Coronary artery (tissue), 2 donors: ENCODE results near the gene PILRB.
"Not testable (repeated sequence)": the region's sequence is repeated elsewhere in the genome, so short reads cannot be mapped to it uniquely, and the experiment has no call there.

Source experiments
- DNase-seq: peaks from one replicate; pipeline ENCODE4 v3.0.0-alpha.2; 2017; ENCODE audit warnings: low spot score
- H3K27ac ChIP-seq, 2 donors: fragments of 200-600 bp; sonication (generic); one replicate each; pipeline ENCODE4 v1.5.1; 2016 to 2019
- H3K4me3 ChIP-seq: fragments of 200-600 bp; sonication (generic); 2 replicates; pipeline ENCODE4 v1.5.1; 2016; ENCODE audit warnings: mild to moderate bottlenecking, moderate library complexity
- TF ChIP-seq, protein P1 (sequence below): fragments of 200-600 bp; sonication (generic); IDR thresholded peaks from one replicate; pipeline ENCODE4 v1.5.1; 2019; ENCODE audit warnings: antibody characterized with exemption

PILRB gene

DNA sequence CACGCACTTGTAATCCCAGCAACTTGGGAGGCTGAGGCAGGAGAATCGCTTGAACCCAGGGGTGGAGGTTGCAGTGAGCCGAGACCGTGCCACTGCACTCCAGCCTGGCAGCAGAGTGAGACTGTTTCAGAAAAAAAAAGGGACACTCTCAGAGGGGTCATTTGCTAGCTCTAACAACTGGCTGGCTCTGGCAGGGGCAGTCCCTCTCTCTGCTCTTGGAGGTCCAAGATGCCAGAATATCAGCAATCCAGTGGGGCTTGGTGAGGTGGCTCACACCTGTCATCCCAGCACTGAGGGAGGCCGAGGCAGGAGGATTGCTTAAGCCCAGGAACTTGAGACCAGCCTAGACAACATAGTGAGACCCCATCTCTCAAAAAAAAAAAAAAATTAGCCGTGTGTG lies 12.8 kb downstream of the PILRB start:
- H3K27ac ChIP-seq, result no peak overlapping the region
- H3K4me3 ChIP-seq, result no peak overlapping the region
- TF ChIP-seq, protein P1, sequence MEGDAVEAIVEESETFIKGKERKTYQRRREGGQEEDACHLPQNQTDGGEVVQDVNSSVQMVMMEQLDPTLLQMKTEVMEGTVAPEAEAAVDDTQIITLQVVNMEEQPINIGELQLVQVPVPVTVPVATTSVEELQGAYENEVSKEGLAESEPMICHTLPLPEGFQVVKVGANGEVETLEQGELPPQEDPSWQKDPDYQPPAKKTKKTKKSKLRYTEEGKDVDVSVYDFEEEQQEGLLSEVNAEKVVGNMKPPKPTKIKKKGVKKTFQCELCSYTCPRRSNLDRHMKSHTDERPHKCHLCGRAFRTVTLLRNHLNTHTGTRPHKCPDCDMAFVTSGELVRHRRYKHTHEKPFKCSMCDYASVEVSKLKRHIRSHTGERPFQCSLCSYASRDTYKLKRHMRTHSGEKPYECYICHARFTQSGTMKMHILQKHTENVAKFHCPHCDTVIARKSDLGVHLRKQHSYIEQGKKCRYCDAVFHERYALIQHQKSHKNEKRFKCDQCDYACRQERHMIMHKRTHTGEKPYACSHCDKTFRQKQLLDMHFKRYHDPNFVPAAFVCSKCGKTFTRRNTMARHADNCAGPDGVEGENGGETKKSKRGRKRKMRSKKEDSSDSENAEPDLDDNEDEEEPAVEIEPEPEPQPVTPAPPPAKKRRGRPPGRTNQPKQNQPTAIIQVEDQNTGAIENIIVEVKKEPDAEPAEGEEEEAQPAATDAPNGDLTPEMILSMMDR, result no peak
- DNase-seq, result no peak

DNA sequence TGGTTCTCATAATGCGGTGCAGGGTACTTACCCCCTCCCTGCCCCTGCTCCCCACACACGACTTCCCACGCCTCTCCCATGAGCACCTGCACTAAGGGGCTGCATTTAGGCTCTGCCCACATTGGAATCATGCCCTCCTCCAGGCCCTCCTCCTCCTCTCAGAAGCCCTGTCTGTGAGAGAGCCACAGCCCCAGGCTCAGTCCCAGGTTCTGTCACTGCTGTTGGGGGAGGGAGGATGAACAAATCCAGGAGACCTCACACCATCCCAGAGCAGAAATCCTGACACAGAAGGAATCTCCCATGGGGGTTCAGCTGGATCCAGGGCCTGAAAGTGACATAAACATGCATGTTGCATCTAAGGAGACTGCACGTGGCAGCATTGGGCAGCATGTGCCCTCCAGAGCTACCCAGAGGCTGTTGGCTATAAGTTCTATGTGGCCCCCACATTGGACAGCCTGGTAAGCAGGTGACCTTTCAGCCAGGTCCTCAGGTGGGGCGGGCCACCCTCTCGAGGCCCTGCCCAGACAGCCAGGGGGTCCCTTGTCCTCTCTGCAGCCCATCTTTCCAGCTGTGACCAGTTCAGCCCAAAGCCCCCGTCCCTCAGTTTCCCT lies 13.7 kb downstream of the PILRB start:
- H3K4me3 ChIP-seq, result no peak overlapping the region
- H3K27ac ChIP-seq, result peak overlapping the region in 1 of 2 donors; percentile 41
- no peak for DNase-seq
- TF ChIP-seq, protein P1, result no peak

DNA sequence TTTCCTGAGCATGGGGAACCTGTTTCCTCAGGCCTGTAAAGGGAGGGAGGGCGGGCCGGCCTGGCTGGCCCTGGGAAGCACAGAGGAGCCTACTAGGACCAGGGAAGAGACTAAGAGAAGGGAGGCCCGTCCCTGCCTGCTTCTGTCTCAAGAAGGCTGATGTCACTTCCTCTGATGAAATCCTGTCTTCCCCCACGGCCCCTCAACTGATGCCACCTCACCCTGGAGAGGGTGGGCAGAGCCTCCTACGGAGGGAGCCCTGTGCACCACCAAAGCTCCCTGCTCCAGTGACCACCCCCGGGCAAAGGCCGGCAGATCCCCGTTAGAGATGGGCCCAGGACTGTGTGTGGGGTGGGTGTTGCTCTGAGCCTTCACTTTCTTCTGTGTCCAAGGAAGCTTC lies 14.3 kb downstream of the PILRB start:
- Histone ChIP-seq H3K4me3 (no peak overlapping the region), H3K27ac (peak overlapping the region in 1 of 2 donors; percentile 78)
- no peak for DNase-seq
- TF ChIP-seq, protein P1, result no peak

DNA sequence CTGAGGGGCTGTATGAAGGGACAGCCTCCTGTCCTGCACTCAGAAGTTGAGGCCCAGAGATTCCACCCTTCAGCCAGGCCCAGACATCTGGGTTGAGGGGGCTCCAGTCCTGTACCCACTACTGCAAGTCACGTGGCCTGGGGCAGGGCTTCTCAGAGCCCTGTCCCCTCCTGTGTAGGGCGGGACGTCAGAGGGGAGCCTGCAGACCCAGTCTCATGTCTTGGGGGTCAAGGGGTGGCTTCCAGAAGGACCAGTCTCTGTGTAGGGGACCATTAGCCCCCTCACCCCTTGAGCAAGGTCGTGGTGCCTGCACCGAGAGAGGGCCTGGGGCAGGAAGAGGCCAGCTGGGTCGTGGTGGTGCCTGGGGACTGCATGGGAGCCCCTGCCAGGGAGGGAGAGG lies 14.8 kb downstream of the PILRB start:
- TF ChIP-seq, protein P1, result no peak
- no peak for DNase-seq
- no peak overlapping the region for H3K4me3 ChIP-seq
- peak overlapping the region in 1 of 2 donors; percentile 78 for H3K27ac ChIP-seq

DNA sequence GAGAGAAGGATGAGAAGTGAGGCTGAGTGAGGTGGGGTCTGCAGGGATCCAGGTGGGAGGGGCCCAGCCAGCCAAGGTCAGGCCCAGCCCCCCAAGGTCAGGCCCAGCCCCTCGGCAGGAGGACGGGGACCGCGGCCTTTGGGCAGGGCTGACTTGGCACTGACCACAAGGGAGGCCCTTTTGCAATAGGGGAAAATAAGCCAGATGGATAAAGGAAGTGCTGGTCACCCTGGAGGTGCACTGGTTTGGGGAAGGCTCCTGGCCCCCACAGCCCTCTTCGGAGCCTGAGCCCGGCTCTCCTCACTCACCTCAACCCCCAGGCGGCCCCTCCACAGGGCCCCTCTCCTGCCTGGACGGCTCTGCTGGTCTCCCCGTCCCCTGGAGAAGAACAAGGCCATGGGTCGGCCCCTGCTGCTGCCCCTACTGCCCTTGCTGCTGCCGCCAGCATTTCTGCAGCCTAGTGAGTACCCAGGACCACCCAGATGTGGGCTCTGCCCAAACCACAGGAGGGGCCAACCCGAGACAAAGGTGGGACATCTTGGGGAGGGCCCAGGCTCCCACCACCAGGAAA lies 15.4 kb downstream of the PILRB start, which contains the start of gene PILRA:
Gene PILRA (plus strand): TSS at position 227 of the 571 bp plus-strand sequence. CDS start 170 bp downstream, at position 397.
- peak within 1 kb of the TSS; percentile 23 to 78 for H3K27ac ChIP-seq
- H3K4me3 ChIP-seq, result peak within 1 kb of the TSS; percentile 51
- no peak for DNase-seq
- TF ChIP-seq, protein P1, result no peak

DNA sequence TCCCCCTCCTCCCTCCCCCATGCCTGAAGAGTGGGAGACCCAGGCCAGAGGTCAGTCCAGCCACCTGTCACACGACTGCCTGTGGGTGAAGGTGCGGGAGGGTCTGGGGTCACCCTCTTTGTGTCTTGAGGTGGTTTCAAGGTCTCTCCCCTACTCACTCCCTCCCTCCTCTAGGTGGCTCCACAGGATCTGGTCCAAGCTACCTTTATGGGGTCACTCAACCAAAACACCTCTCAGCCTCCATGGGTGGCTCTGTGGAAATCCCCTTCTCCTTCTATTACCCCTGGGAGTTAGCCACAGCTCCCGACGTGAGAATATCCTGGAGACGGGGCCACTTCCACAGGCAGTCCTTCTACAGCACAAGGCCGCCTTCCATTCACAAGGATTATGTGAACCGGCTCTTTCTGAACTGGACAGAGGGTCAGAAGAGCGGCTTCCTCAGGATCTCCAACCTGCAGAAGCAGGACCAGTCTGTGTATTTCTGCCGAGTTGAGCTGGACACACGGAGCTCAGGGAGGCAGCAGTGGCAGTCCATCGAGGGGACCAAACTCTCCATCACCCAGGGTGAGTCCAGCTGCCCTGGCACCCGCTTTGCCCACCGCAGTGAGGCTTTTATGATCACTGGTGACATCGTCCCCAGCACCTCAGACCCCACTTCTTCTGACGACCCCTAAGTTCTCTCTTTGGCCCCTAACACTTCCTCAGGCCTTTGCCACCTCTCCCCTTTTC lies 16.1 kb downstream of the PILRB start:
- peak overlapping the region in 1 of 2 donors; percentile 78 for H3K27ac ChIP-seq
- H3K4me3 ChIP-seq, result peak overlapping the region; percentile 51
- not testable (repeated sequence) for DNase-seq

DNA sequence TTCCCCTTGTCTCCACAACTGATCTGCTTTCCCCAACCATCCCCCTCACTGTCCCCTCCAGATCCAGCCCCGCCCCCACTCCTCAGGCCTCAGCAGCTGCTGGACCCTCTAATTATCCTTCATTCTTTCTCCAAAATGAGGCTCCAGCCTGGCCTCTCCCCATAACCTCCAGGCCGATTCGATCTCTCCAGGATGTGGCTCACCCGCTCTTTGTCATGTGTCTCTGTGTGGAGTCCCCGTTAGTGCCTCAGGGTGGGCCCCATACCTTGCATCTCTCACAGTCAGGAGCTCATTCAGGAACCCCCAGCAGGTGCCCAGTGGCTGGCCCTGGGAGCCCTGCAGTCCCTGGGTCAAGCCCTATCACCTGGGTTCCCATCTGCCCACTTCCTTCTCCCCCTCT lies 16.7 kb downstream of the PILRB start:
- TF ChIP-seq, protein P1, result no peak
- no peak overlapping the region for H3K27ac ChIP-seq
- no peak for DNase-seq
- H3K4me3 ChIP-seq, result peak overlapping the region; percentile 51
